Measurements from ENCODE around the gene CD34. TPM values are rescaled to one million over a fixed set of nuclear protein-coding genes. Genes with fewer than 3 reads are reported as not detected.

CD34 gene
- total RNA-seq, 1 donor from 2014 or later, result 69.6 TPM

GRCh38 chr1:207831517-207832327 lies 79.2 kb downstream of the CD34 start:
- intact Hi-C loops (cut with micrococcal nuclease), result no loop called here
- no peaks in the 10 kb centered on the region for H3K9me3 ChIP-seq (replicated peaks)
- no peak for DNase-seq
- no peaks in the 10 kb centered on the region for H3K27me3 ChIP-seq (ENCODE audit: low read depth)
- peak overlapping the region; percentile 97 for H3K27ac ChIP-seq (replicated peaks)
- peaks cover 5% of the 10 kb centered on the region for H3K36me3 ChIP-seq
- H3K4me3 ChIP-seq, result no peak overlapping the region
- peaks cover 100% of the 10 kb centered on the region for H3K4me1 ChIP-seq
- no peak for TF ChIP-seq CTCF (IDR thresholded peaks at IDR 0.05; ENCODE audit: borderline replicate concordance)

Other genes starting within 250 kb of the CD34 start
- gene CD46, start 159.1 kb downstream of the CD34 start, total RNA-seq, result 105 TPM